HG03108 (cell line): ENCODE measurements around the gene IL17RC.

Source experiments
- ATAC-seq: cut with Tn5 transposase; IDR thresholded peaks from one replicate; pipeline ENCODE4 v1.9.1; 2021; ENCODE audit warnings: moderate library complexity; ENCODE audit not compliant: unreplicated experiment

IL17RC gene

DNA sequence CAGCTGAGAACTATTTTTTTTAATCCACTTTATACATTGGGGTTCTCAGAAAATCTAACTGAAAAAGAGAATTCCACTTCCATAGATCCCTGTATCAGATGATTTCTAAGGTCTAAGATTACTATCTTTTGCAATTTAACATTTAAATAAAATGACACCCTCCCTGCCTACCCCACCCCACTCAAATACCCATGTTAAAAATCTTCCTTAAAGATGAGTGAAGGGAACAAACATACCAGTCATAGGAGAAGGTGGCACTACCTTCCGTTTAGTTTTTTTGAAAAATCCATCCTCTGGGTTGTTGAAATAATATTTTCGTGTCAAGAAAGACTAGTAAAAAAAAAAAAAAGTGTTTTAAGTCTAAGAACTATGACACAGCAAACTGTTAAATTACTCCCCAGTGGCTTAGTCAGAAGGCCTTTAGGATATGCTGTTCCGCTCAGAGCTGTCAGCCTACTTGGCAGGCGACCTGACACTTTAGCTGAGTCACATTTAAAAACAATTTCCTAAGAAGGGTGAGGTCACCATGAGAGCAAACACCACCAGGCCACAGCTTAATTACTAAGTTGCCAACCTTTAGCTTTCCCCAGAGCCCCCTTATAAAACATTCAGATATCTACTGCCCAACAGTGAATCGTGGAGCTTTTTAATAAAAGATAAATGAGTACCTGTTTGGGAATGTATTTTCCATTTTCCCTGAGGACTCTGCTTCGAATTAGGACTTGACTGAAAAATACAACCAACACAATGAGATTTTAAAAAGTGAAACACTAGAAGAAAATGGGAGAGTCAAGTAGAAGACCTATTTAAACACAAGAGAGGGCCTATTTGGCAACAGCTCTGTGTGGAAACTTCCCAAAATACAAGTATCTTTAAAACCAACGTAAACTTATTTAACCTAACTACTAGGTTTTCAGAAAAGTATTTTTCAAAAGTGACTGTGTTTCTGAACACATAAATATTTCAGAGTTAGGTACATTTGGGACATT lies 60.1 kb downstream of the IL17RC start:
- ATAC-seq, result no peak

- ATAC-seq, result no peak
Measured at GRCh38 chr3:9978710-9979305, 61.9 kb downstream of the IL17RC start.

DNA sequence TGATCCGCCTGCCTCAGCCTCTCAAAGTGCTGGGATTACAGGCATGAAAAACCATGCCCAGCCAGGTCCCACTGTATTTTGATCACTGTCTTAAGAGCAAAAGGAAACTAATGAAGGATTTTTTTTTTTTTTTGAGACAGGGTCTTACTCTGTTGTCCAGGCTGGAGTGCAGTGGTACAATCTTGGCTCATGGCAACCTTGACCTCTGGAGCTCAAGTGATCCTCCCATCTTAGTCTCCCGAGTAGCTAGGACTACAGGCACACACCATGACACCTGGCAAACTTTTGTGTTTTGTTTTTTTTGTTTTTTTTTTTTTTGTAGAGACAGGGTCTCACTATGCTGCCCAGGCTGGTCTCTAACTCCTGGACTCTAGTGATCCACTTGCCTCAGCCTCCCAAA lies 63.4 kb downstream of the IL17RC start:
- no peak for ATAC-seq
